Neural cell (in vitro differentiated cells): ENCODE measurements around the gene NECTIN1.

Source experiments
- CTCF ChIP-seq: fragments of 450-650 bp; IDR thresholded peaks from 2 replicates; pipeline ENCODE4 v1.5.1; 2014; ENCODE audit warnings: antibody characterized with exemption, mild to moderate bottlenecking, moderate library complexity; ENCODE audit not compliant: poor library complexity, severe bottlenecking
- EZH2 ChIP-seq: fragments of 200-600, 300-800 bp; shearing (Covaris generic), sonication (generic); IDR thresholded peaks from 2 replicates; pipeline ENCODE4 v1.6.1; 2014; ENCODE audit warnings: antibody characterized with exemption, low read length, borderline replicate concordance, mild to moderate bottlenecking; ENCODE audit not compliant: insufficient read depth, poor library complexity, severe bottlenecking

- no peak for TF ChIP-seq CTCF
- no peak for TF ChIP-seq EZH2
Observed at GRCh38 chr11:119616586-119617339, 112.2 kb downstream of the NECTIN1 start.
